Tongue (tissue), 2 donors: ENCODE measurements around the gene POU2F1. TPM values are rescaled to one million over a fixed set of nuclear protein-coding genes. Genes with fewer than 3 reads are reported as not detected.

Experiments
- DNase-seq: peaks from one replicate; pipeline ENCODE4 v3.0.0-alpha.2; 2015
- total RNA-seq: library from RNA; depleted of rRNA; stranded (reverse); fragments of >200 nt; gene quantifications from one replicate; pipeline ENCODE4 v1.2.3, GENCODE V29; 2014

Gene POU2F1
- total RNA-seq, 1 donor from 2014 or later, result 17.4 TPM

GRCh38 chr1:167469280-167469965 lies 248.7 kb downstream of the POU2F1 start:
- DNase-seq, result no peak

DNA sequence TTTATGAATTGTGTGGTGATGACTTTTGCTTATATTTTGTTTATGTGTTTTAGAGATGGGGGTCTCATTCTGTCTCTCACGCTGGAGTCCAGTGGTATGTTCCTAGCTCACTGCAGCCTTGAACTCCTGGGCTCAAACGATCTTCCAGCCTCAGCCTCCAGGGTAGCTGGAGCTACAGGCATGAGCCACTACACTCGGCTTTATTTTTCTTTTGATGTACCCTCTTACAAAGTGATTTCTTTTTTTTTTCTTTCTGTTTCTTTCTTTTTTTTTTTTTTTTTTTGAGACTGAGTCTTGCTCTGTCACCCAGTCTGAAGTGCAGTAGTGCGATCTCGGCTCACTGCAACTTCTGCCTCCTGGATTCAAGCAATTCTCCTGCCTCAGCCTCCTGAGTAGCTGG lies 250.9 kb downstream of the POU2F1 start:
- no peak for DNase-seq

DNA sequence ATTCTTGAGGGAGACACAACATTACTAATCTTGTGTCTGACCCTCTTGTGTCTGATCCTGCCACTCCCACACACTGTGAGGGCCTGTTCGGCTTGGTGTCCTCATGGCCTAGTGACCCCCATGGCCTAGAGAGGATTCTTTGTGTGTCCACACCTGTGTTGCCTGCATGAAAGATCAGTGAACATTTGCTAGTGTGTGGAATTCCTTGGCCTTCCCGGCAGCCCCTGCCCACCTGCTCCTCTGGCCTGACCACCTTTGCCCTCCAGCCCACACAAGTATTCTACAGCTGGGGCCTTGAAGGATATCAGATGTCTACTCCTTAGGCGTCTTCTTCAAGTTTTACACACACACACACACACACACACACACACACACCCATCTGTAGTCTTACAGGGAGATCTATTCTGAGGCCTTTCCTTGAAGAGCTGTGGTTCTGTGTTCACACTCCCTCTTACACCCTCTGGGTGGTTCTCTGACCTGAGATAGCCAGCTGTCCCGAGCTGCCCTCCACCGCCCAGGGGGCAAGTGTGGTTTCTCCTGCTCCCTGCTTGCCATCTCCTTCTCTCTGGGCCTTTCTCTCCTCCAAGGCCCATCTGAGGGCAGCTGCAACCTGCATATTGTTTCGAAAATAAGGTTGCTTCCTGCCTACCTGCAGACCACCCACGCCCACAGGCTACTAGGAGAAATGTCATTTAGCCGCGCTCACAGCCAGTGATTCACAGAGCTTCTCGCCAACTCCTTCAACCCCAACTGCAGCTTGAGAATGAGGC lies 252.3 kb downstream of the POU2F1 start:
- DNase-seq, result no peak

GRCh38 chr1:167473761-167474160 lies 253.1 kb downstream of the POU2F1 start:
- DNase-seq, result no peak

- no peak for DNase-seq
These were observed 253.5 kb downstream of the POU2F1 start for GRCh38 chr1:167474191-167474641.

GRCh38 chr1:167476061-167476460 lies 255.4 kb downstream of the POU2F1 start:
- DNase-seq, result no peak

Other genes starting within 250 kb of the POU2F1 start
- 6.7 TPM for gene ILDR2, start 245.3 kb upstream of the POU2F1 start, total RNA-seq
- not detected for gene MAEL, start 231.6 kb upstream of the POU2F1 start, total RNA-seq
- 0.41 TPM for gene GPA33, start 130.5 kb upstream of the POU2F1 start, total RNA-seq
- gene STYXL2, start 126.8 kb upstream of the POU2F1 start, total RNA-seq, result 82.9 TPM